ENCODE results near the gene GPATCH4. TPM values are rescaled to one million over a fixed set of nuclear protein-coding genes. Genes with fewer than 3 reads are reported as not detected.

Gene GPATCH4
- total and polyA plus RNA-seq, 2 donors: 11.6 to 12.0 TPM

- no peak overlapping the region for H3K4me3 ChIP-seq (ENCODE audit: low read length in 2 of 2)
- no peak for DNase-seq (ENCODE audit: low read depth in 6 of 9, low spot score in 9 of 9)
- H3K27ac ChIP-seq (ENCODE audit: low read depth in 1 of 2, low read length in 1 of 2): no peak overlapping the region
- no peaks in the 10 kb centered on the region for H3K36me3 ChIP-seq (ENCODE audit: control insufficient read depth in 2 of 2, insufficient read depth in 2 of 2, low read length in 1 of 2)
- H3K4me1 ChIP-seq (ENCODE audit: control insufficient read depth in 2 of 2, insufficient read depth in 2 of 2, low read length in 2 of 2): peaks cover 0 to 2% of the 10 kb centered on the region in 2 donors
- H3K9me3 ChIP-seq (ENCODE audit: control insufficient read depth in 2 of 2, insufficient read depth in 1 of 2, low read length in 1 of 2): peaks cover 0 to 4% of the 10 kb centered on the region in 2 donors
- 84% methylated on average over 3 of the region's 3 CpGs for WGBS
- peaks cover 82 to 100% of the 10 kb centered on the region in 2 donors for H3K27me3 ChIP-seq (ENCODE audit: control insufficient read depth in 2 of 2, insufficient read depth in 1 of 2, low read length in 1 of 2)
These were observed 42.9 kb upstream of the GPATCH4 start for GRCh38 chr1:156644146-156644545.

DNA sequence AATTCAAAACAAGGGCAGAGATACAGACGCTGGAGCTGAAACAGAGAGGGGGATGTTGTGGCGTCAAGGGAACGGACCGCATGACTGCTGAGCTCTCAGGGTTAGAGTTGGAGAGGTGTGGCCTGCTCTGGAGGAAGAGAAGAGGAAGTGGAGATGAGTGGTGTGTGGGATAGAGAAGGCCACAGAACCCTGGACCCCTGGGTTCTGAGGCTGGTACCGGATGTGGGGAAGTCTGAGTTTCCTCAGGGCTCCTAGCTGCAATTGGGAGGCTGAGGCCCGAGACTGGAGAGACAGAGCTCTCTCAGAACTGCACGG lies 42.5 kb upstream of the GPATCH4 start:
- peaks cover 0 to 2% of the 10 kb centered on the region in 2 donors for H3K4me1 ChIP-seq (ENCODE audit: control insufficient read depth in 2 of 2, insufficient read depth in 2 of 2, low read length in 2 of 2)
- H3K36me3 ChIP-seq (ENCODE audit: control insufficient read depth in 2 of 2, insufficient read depth in 2 of 2, low read length in 1 of 2): no peaks in the 10 kb centered on the region
- peak in 1 of 9 donors; percentile 32 for DNase-seq (ENCODE audit: low read depth in 6 of 9, low spot score in 9 of 9)
- peaks cover 85 to 100% of the 10 kb centered on the region in 2 donors for H3K27me3 ChIP-seq (ENCODE audit: control insufficient read depth in 2 of 2, insufficient read depth in 1 of 2, low read length in 1 of 2)
- WGBS: 5% methylated on average over 7 of the region's 7 CpGs
- no peak overlapping the region for H3K27ac ChIP-seq (ENCODE audit: low read depth in 1 of 2, low read length in 1 of 2)
- no peak overlapping the region for H3K4me3 ChIP-seq (ENCODE audit: low read length in 2 of 2)
- peaks cover 0 to 4% of the 10 kb centered on the region in 2 donors for H3K9me3 ChIP-seq (ENCODE audit: control insufficient read depth in 2 of 2, insufficient read depth in 1 of 2, low read length in 1 of 2)

GRCh38 chr1:156643049-156643777 lies 41.9 kb upstream of the GPATCH4 start:
- WGBS: 48% methylated on average over 7 of the region's 7 CpGs
- peaks cover 85 to 100% of the 10 kb centered on the region in 2 donors for H3K27me3 ChIP-seq (ENCODE audit: control insufficient read depth in 2 of 2, insufficient read depth in 1 of 2, low read length in 1 of 2)
- DNase-seq (ENCODE audit: low read depth in 6 of 9, low spot score in 9 of 9): no peak

DNA sequence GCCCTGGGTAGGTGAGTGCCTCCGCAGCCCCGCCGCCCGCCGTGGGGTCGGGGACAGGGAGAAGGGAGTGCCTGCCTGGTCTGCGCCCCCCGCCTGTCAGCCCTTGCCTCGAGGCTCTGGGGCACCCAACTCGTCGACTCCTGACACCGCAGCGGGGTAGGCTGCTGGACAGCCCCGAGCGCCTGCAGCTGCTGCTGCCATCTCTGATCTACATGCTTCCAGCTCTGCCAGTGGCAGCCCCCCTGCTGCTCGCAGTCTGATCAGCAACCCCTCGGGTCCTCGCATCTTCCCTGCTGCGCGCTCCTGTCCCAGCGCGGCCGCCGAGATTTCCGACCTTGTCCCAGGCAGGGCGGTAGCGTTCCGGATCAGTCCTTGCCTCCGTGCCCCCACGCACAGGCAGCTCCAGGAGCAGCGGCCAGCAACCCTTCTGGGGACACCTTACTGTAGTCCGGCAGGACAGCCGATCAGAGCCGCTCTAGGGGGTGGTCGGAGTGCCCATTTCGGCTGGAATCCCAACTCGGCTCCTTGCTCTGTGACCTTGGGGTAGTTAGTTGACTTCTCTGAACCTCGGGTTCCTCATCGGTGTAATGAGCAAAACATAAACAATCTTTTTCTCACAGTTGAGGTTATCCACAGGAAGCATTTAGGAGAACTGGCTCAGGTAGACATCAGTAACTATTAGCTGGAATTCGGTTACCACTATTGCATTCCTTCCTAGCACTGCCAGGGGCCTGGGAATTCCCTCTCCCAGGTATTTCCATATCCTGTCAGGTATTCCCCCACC lies 41.2 kb upstream of the GPATCH4 start:
- Histone ChIP-seq H3K4me3 (ENCODE audit: low read length in 2 of 2) (peak overlapping the region in 1 of 2 donors; percentile 34), H3K27ac (ENCODE audit: low read depth in 1 of 2, low read length in 1 of 2) (no peak overlapping the region), H3K4me1 (ENCODE audit: control insufficient read depth in 2 of 2, insufficient read depth in 2 of 2, low read length in 2 of 2) (peaks cover 0 to 2% of the 10 kb centered on the region in 2 donors), H3K36me3 (ENCODE audit: control insufficient read depth in 2 of 2, insufficient read depth in 2 of 2, low read length in 1 of 2) (no peaks in the 10 kb centered on the region), H3K27me3 (ENCODE audit: control insufficient read depth in 2 of 2, insufficient read depth in 1 of 2, low read length in 1 of 2) (peaks cover 80 to 99% of the 10 kb centered on the region in 2 donors), H3K9me3 (ENCODE audit: control insufficient read depth in 2 of 2, insufficient read depth in 1 of 2, low read length in 1 of 2) (peaks cover 0 to 4% of the 10 kb centered on the region in 2 donors)
- 20% methylated on average over 40 of the region's 40 CpGs for WGBS
- no peak for DNase-seq (ENCODE audit: low read depth in 6 of 9, low spot score in 9 of 9)

More at GRCh38 chr1:156643049-156643777, 41.9 kb upstream of the GPATCH4 start:
- Histone ChIP-seq H3K27ac (ENCODE audit: low read depth in 1 of 2, low read length in 1 of 2) (no peak overlapping the region), H3K4me1 (ENCODE audit: control insufficient read depth in 2 of 2, insufficient read depth in 2 of 2, low read length in 2 of 2) (peaks cover 0 to 2% of the 10 kb centered on the region in 2 donors), H3K36me3 (ENCODE audit: control insufficient read depth in 2 of 2, insufficient read depth in 2 of 2, low read length in 1 of 2) (no peaks in the 10 kb centered on the region), H3K9me3 (ENCODE audit: control insufficient read depth in 2 of 2, insufficient read depth in 1 of 2, low read length in 1 of 2) (peaks cover 0 to 4% of the 10 kb centered on the region in 2 donors), H3K4me3 (ENCODE audit: low read length in 2 of 2) (no peak overlapping the region)

DNA sequence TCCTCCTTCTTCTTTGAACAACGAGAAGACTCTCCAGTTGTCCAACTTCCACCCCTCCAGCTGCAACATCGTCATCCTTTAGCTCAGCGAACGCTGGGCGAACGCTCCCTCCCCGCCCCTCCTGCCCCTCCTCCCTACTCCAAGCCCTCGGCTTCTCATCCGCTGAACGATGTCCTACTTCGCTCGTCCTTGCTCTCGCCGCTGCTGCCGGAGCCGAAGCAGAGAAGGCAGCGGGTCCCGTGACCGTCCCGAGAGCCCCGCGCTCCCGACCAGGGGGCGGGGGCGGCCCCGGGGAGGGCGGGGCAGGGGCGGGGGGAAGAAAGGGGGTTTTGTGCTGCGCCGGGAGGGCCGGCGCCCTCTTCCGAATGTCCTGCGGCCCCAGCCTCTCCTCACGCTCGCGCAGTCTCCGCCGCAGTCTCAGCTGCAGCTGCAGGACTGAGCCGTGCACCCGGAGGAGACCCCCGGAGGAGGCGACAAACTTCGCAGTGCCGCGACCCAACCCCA lies 40.5 kb upstream of the GPATCH4 start, which contains the start of gene BCAN:
TSS of gene BCAN (plus strand) at position 357 of the 504 bp plus-strand sequence. CDS start 3,938 bp downstream, outside the sequence.
- peak within 1 kb of the TSS in 1 of 2 donors; percentile 34 for H3K4me3 ChIP-seq (ENCODE audit: low read length in 2 of 2)
- WGBS: 1% methylated on average over 46 of the region's 46 CpGs
- no peak within 1 kb of the TSS for H3K27ac ChIP-seq (ENCODE audit: low read depth in 1 of 2, low read length in 1 of 2)
- H3K9me3 ChIP-seq (ENCODE audit: control insufficient read depth in 2 of 2, insufficient read depth in 1 of 2, low read length in 1 of 2): peaks cover 0 to 4% of the 10 kb centered on the region in 2 donors
- H3K27me3 ChIP-seq (ENCODE audit: control insufficient read depth in 2 of 2, insufficient read depth in 1 of 2, low read length in 1 of 2): peaks cover 74 to 97% of the 10 kb centered on the region in 2 donors
- H3K4me1 ChIP-seq (ENCODE audit: control insufficient read depth in 2 of 2, insufficient read depth in 2 of 2, low read length in 2 of 2): peaks cover 0 to 2% of the 10 kb centered on the region in 2 donors
- no peak for DNase-seq (ENCODE audit: low read depth in 6 of 9, low spot score in 9 of 9)
- no peaks in the 10 kb centered on the region for H3K36me3 ChIP-seq (ENCODE audit: control insufficient read depth in 2 of 2, insufficient read depth in 2 of 2, low read length in 1 of 2)

GRCh38 chr1:156640842-156641706 lies 39.8 kb upstream of the GPATCH4 start:
- H3K9me3 ChIP-seq (ENCODE audit: control insufficient read depth in 2 of 2, insufficient read depth in 1 of 2, low read length in 1 of 2): peaks cover 0 to 4% of the 10 kb centered on the region in 2 donors
- H3K4me3 ChIP-seq (ENCODE audit: low read length in 2 of 2): no peak overlapping the region
- no peaks in the 10 kb centered on the region for H3K36me3 ChIP-seq (ENCODE audit: control insufficient read depth in 2 of 2, insufficient read depth in 2 of 2, low read length in 1 of 2)
- DNase-seq (ENCODE audit: low read depth in 6 of 9, low spot score in 9 of 9): no peak
- WGBS: 43% methylated on average over 6 of the region's 6 CpGs
- H3K27ac ChIP-seq (ENCODE audit: low read depth in 1 of 2, low read length in 1 of 2): no peak overlapping the region
- H3K4me1 ChIP-seq (ENCODE audit: control insufficient read depth in 2 of 2, insufficient read depth in 2 of 2, low read length in 2 of 2): peaks cover 0 to 2% of the 10 kb centered on the region in 2 donors
- H3K27me3 ChIP-seq (ENCODE audit: control insufficient read depth in 2 of 2, insufficient read depth in 1 of 2, low read length in 1 of 2): peaks cover 69 to 95% of the 10 kb centered on the region in 2 donors

GRCh38 chr1:156639601-156640101 lies 38.4 kb upstream of the GPATCH4 start:
- no peak for DNase-seq (ENCODE audit: low read depth in 6 of 9, low spot score in 9 of 9)
- Histone ChIP-seq H3K27ac (ENCODE audit: low read depth in 1 of 2, low read length in 1 of 2) (no peak overlapping the region), H3K4me3 (ENCODE audit: low read length in 2 of 2) (no peak overlapping the region), H3K36me3 (ENCODE audit: control insufficient read depth in 2 of 2, insufficient read depth in 2 of 2, low read length in 1 of 2) (no peaks in the 10 kb centered on the region), H3K27me3 (ENCODE audit: control insufficient read depth in 2 of 2, insufficient read depth in 1 of 2, low read length in 1 of 2) (peaks cover 61 to 93% of the 10 kb centered on the region in 2 donors), H3K9me3 (ENCODE audit: control insufficient read depth in 2 of 2, insufficient read depth in 1 of 2, low read length in 1 of 2) (peaks cover 0 to 4% of the 10 kb centered on the region in 2 donors), H3K4me1 (ENCODE audit: control insufficient read depth in 2 of 2, insufficient read depth in 2 of 2, low read length in 2 of 2) (peaks cover 0 to 2% of the 10 kb centered on the region in 2 donors)
- 72% methylated on average over 6 of the region's 6 CpGs for WGBS

- no peaks in the 10 kb centered on the region for H3K36me3 ChIP-seq (ENCODE audit: control insufficient read depth in 2 of 2, insufficient read depth in 2 of 2, low read length in 1 of 2)
- peaks cover 0 to 4% of the 10 kb centered on the region in 2 donors for H3K9me3 ChIP-seq (ENCODE audit: control insufficient read depth in 2 of 2, insufficient read depth in 1 of 2, low read length in 1 of 2)
- H3K4me3 ChIP-seq (ENCODE audit: low read length in 2 of 2): no peak overlapping the region
- no peak for DNase-seq (ENCODE audit: low read depth in 6 of 9, low spot score in 9 of 9)
- WGBS: 82% methylated on average over 8 of the region's 8 CpGs
- H3K4me1 ChIP-seq (ENCODE audit: control insufficient read depth in 2 of 2, insufficient read depth in 2 of 2, low read length in 2 of 2): no peaks in the 10 kb centered on the region
- H3K27ac ChIP-seq (ENCODE audit: low read depth in 1 of 2, low read length in 1 of 2): no peak overlapping the region
- peaks cover 56 to 93% of the 10 kb centered on the region in 2 donors for H3K27me3 ChIP-seq (ENCODE audit: control insufficient read depth in 2 of 2, insufficient read depth in 1 of 2, low read length in 1 of 2)
These were observed 37.1 kb upstream of the GPATCH4 start for GRCh38 chr1:156638189-156638985.
